Neural progenitor cell (in vitro differentiated cells): ENCODE measurements around the gene UBTD2.

ENCODE experiments used
- EZH2 ChIP-seq: fragments of 200-600 bp; sonication (generic); IDR thresholded peaks from 2 replicates; pipeline ENCODE4 v1.6.1; 2017; ENCODE audit warnings: antibody characterized with exemption, mild to moderate bottlenecking, moderate library complexity
- EZH2phosphoT487 ChIP-seq: fragments of 200-600 bp; sonication (generic); IDR thresholded peaks from 2 replicates; pipeline ENCODE4 v1.6.1; 2017; ENCODE audit warnings: antibody characterized with exemption
- TF ChIP-seq, protein P1 (sequence below): fragments of 200-600 bp; sonication (generic); IDR thresholded peaks from 2 replicates; pipeline ENCODE4 v1.5.1; 2017; ENCODE audit warnings: antibody characterized with exemption, mild to moderate bottlenecking

DNA sequence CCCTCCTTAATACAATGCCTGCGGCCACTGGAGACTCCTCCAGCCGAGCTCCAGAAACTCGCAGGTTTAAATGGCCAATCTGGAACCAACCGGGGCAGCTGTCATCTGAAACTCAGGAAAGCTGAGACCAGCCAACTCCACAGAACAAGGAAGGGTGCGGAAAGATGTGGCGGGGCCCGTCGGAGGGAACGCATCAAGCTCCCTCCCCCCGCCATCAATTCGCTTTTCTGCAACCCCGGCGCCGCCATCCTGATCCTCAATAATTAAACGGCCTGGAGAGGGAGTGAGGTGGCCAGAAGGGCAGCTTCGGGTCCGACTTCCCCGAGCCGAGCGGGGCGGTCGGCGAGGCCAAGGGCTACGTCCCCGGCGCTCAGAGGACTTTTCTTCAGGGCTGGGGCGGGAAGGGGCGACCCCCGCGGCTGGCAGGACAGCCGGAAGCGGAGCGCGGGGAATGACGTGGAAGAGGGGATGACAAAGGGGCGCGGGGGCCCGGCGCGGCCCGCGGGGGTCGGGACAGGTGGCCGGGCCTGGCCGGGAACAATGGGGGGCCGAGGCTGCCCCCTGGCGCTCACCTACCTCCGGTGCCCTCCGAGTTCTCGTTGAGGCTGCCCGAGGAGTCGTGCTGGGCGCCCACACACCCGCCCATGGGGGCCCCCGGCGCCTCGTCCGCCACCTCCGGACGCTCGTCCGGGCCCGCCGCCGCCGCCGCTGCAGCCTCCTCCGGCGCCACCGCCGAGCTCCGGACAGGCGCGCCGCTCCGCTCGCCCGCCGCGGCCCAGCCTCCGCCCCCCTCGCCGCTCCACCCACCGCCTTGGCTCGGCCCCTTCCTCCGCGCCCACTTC lies at the start of gene UBTD2:
- TF ChIP-seq, protein P1, sequence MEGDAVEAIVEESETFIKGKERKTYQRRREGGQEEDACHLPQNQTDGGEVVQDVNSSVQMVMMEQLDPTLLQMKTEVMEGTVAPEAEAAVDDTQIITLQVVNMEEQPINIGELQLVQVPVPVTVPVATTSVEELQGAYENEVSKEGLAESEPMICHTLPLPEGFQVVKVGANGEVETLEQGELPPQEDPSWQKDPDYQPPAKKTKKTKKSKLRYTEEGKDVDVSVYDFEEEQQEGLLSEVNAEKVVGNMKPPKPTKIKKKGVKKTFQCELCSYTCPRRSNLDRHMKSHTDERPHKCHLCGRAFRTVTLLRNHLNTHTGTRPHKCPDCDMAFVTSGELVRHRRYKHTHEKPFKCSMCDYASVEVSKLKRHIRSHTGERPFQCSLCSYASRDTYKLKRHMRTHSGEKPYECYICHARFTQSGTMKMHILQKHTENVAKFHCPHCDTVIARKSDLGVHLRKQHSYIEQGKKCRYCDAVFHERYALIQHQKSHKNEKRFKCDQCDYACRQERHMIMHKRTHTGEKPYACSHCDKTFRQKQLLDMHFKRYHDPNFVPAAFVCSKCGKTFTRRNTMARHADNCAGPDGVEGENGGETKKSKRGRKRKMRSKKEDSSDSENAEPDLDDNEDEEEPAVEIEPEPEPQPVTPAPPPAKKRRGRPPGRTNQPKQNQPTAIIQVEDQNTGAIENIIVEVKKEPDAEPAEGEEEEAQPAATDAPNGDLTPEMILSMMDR, result peak; percentile 52
- TF ChIP-seq EZH2 (no peak), EZH2phosphoT487 (no peak)
